Retinal pigment epithelial cell (primary cell): ENCODE measurements around the gene STK11IP.
A peak's percentile ranks its signal among the peaks of the same experiment; 100 is the strongest.

Experiments used
- DNase-seq: peaks from one replicate; pipeline ENCODE4 v3.0.0-alpha.2; 2010; ENCODE audit warnings: low read depth
- H3K4me3 ChIP-seq: 2 replicates; pipeline ENCODE4 v1.5.1; 2011; ENCODE audit warnings: mild to moderate bottlenecking, low read length, control low read depth, moderate library complexity
- TF ChIP-seq, protein P1 (sequence below): conservative IDR thresholded peaks from 2 replicates; pipeline ENCODE4 v1.5.1; 2011; ENCODE audit warnings: low read depth, low read length, control low read depth, inconsistent platforms

The STK11IP gene

GRCh38 chr2:219593154-219593553, 4.5 kb upstream of the STK11IP start:
- DNase-seq, result no peak
- TF ChIP-seq, protein P1, sequence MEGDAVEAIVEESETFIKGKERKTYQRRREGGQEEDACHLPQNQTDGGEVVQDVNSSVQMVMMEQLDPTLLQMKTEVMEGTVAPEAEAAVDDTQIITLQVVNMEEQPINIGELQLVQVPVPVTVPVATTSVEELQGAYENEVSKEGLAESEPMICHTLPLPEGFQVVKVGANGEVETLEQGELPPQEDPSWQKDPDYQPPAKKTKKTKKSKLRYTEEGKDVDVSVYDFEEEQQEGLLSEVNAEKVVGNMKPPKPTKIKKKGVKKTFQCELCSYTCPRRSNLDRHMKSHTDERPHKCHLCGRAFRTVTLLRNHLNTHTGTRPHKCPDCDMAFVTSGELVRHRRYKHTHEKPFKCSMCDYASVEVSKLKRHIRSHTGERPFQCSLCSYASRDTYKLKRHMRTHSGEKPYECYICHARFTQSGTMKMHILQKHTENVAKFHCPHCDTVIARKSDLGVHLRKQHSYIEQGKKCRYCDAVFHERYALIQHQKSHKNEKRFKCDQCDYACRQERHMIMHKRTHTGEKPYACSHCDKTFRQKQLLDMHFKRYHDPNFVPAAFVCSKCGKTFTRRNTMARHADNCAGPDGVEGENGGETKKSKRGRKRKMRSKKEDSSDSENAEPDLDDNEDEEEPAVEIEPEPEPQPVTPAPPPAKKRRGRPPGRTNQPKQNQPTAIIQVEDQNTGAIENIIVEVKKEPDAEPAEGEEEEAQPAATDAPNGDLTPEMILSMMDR, result no peak
- H3K4me3 ChIP-seq, result no peak overlapping the region

DNA sequence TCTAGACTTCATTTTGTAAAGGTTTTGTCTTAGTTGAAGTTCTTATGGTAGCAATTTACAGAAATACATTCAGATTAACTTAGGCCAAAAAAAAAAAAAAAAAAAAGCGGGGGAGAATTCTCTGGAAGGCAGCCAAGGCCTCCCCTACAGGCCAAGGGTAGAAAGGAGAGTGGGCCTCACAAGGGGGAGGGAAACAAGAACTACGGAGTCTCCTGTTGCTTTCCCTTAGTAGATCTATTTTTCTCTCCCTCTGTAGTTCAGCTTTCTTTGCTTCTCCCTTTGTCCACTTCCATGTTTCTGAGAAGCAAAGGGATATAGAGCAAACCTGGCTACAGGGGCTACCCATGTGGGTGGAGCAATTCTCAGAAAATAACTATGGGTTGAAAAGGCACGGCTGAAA, 2.4 kb upstream of the STK11IP start:
- no peak overlapping the region for H3K4me3 ChIP-seq
- TF ChIP-seq, protein P1, result peak; percentile 40
- DNase-seq, result no peak

- TF ChIP-seq, protein P1, result no peak
- peak overlapping the region; percentile 92 for H3K4me3 ChIP-seq
- no peak for DNase-seq
Measured at GRCh38 chr2:219596954-219597551, 604 bp upstream of the STK11IP start.

DNA sequence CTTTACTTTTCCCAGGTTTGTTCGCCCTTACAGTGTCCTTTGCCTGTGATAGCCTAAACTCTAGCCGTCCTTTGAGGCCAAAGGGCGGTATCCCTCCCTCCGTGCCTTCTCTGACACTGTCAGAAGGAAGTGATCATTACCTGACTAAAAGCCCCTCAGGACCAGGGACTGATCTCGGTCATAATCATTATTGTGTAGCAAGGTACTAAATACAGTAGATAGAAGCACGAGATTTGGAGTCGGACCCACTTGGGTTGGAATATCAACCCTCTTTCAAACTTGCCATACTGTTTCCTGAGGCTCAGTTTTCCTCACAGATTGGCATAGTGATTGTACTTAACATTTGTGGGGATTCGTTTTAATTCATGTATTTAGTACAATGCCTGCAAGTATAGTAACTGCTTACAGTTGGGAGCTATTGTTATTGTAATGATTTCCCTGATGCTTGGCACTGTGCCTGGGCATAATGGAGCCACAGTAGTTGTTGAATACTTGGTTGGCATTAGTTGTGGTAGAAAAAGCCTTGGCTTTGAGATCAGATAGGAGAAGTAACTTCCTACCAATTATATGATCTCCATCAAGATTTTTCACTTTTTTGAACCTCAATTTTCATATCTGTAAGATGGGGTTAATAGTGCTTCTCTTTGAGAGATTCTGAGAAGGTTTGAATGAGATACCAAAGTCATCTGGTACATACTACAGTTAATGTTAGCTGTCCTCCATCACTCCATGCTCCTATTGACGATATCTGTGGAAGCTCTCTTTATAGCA, 836 bp downstream of the STK11IP start:
- TF ChIP-seq, protein P1, result no peak
- DNase-seq, result no peak
- H3K4me3 ChIP-seq, result peak overlapping the region; percentile 92

DNA sequence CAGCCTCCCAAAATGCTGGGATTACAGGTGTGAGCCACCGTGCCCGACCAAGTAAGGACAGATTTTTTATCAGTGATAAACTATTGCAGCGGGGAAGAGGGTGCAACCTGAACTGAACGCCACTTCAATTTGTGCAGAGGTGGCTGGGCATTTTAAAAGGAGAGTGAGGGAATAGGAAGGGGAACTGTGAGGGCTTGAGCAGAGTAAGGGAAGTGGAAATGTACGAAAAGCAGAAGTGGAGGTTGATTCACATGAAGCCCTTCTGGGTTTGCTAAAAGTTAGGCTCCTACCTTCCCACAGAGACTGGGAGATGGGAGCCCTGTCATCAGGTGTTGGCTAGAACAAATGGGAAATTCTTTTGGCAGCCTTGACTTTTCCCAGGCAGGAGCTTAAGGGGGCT, 6.1 kb downstream of the STK11IP start:
- TF ChIP-seq, protein P1, result no peak
- no peak overlapping the region for H3K4me3 ChIP-seq
- no peak for DNase-seq

DNA sequence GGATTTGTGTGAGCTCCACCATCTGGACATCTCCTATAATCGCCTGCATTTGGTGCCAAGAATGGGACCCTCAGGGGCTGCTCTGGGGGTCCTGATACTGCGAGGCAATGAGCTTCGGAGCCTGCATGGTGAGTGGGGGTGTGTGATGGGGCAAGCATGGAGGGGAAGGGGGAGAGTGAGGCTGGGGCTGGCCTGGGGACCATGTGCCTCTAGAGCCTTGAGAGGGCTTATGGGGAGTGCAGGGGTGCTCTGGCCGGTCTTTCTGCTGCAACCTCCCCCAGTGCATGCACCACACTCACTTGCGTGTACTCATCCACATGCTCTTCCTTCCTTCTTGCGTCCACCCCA, 7.9 kb downstream of the STK11IP start:
- no peak for DNase-seq
- H3K4me3 ChIP-seq, result no peak overlapping the region
- TF ChIP-seq, protein P1, result no peak

DNA sequence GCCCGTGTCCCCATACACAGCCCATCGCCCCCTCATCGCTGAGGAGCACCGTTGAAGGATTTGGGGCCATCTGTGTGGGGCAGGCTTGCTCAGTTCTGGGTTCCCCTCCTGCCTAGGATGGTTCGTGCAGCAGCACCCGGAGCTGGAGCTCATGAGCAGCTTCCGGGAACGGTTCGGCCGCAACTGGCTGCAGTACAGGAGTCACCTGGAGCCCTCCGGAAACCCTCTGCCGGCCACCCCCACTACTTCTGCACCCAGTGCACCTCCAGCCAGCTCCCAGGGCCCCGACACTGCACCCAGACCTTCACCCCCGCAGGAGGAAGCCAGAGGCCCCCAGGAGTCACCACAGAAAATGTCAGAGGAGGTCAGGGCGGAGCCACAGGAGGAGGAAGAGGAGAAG, 10.3 kb downstream of the STK11IP start:
- TF ChIP-seq, protein P1, result no peak
- no peak for DNase-seq
- no peak overlapping the region for H3K4me3 ChIP-seq
